ENCODE data around the gene PPL. TPM values are rescaled to one million over a fixed set of nuclear protein-coding genes. Genes with fewer than 3 reads are reported as not detected.

Gene PPL
- total and polyA plus RNA-seq, 2 of the 13 experiments (the other 11 are each of a cell fraction or from before 2014, with no cell fraction given), result 5.7 to 6.6 TPM

GRCh38 chr16:4944333-4945281 is 7.7 kb upstream of the PPL start (continued):
- TF ChIP-seq HNF1B (CRISPR knock-in tag; IDR thresholded peaks at IDR 0.05) (peak; percentile 70), HOMEZ (CRISPR knock-in tag; IDR thresholded peaks at IDR 0.05; ENCODE audit: low read depth) (no peak), EED (CRISPR knock-in tag; IDR thresholded peaks at IDR 0.05) (no peak), NCOR1 (IDR thresholded peaks at IDR 0.05; ENCODE audit: borderline replicate concordance, low read length) (peak; percentile 18; the same call in 1 of the 2 replicates), SP2 (CRISPR knock-in tag; IDR thresholded peaks at IDR 0.05) (no peak), MEIS1 (CRISPR knock-in tag; IDR thresholded peaks at IDR 0.05; ENCODE audit: borderline replicate concordance) (0 out of 2 replicates have a peak, but pooled peaks have one; percentile 22), TEF (CRISPR knock-in tag; IDR thresholded peaks at IDR 0.05) (no peak), ZNF629 (CRISPR knock-in tag; conservative IDR thresholded peaks at IDR 0.05) (no peak), ZNF251 (CRISPR knock-in tag; IDR thresholded peaks at IDR 0.05) (no peak), ZBTB43 (CRISPR knock-in tag; conservative IDR thresholded peaks at IDR 0.05) (no peak), ZNF816 (CRISPR knock-in tag; IDR thresholded peaks at IDR 0.05; ENCODE audit: borderline replicate concordance) (no peak), ZFP82 (CRISPR knock-in tag; IDR thresholded peaks at IDR 0.05; ENCODE audit: borderline replicate concordance) (no peak), KAT7 (CRISPR knock-in tag; IDR thresholded peaks at IDR 0.05; ENCODE audit: borderline replicate concordance) (no peak; the same call in 1 of the 2 replicates), ZNF543 (CRISPR knock-in tag; IDR thresholded peaks at IDR 0.05) (no peak), NFE2L2 (IDR thresholded peaks at IDR 0.05; ENCODE audit: low read length) (peak; percentile 25; the same call in 1 of the 2 replicates), TAF1 (CRISPR knock-in tag; IDR thresholded peaks at IDR 0.05) (no peak), FOSL2 (CRISPR knock-in tag; IDR thresholded peaks at IDR 0.05) (peak; percentile 100), NFRKB (IDR thresholded peaks at IDR 0.05) (no peak), MEIS2 (CRISPR knock-in tag; IDR thresholded peaks at IDR 0.05) (peak; percentile 83), SIN3B (IDR thresholded peaks at IDR 0.05; ENCODE audit: low read length) (no peak), ZSCAN12 (CRISPR knock-in tag; IDR thresholded peaks at IDR 0.05) (no peak), ELF1 (CRISPR knock-in tag; IDR thresholded peaks at IDR 0.05) (no peak), U2AF2 (IDR thresholded peaks at IDR 0.05; ENCODE audit: low read depth, low read length) (no peak), ZNF468 (CRISPR knock-in tag; IDR thresholded peaks at IDR 0.05) (no peak), CCDC6 (CRISPR knock-in tag; IDR thresholded peaks at IDR 0.05) (peak; percentile 73; the same call in 1 of the 2 replicates), SMC3 (IDR thresholded peaks at IDR 0.05; ENCODE audit: low read length) (no peak; the same call in 1 of the 2 replicates), NFIC (IDR thresholded peaks at IDR 0.05; ENCODE audit: low read length) (peak; percentile 74)

All from HepG2 (cell line).